M059J (cell line): ENCODE data around the gene EIF2B2. TPM values are rescaled to one million over a fixed set of nuclear protein-coding genes. Genes with fewer than 3 reads are reported as not detected.

Experiments
- DNase-seq: peaks from one replicate; pipeline ENCODE4 v3.0.0-alpha.2; 2012; ENCODE audit warnings: low read depth
- total RNA-seq: library from RNA; depleted of rRNA; stranded (reverse); fragments of >200 nt; shearing (Covaris generic); gene quantifications from 2 replicates; pipeline ENCODE4 v1.2.3, GENCODE V29; 2014; rRNA removed

EIF2B2 gene
- 66.1 and 67.4 TPM in 2 replicates for total RNA-seq

- peak; percentile 96 for DNase-seq
Observed at GRCh38 chr14:75002392-75003249, at the start of gene EIF2B2. EIF2B2 (plus strand) TSS chr14:75002921; CDS start chr14:75002991, 70 bp downstream.

- DNase-seq = no peak
Observed at GRCh38 chr14:74953686-74954085, 49.0 kb upstream of the EIF2B2 start.

- no peak for DNase-seq
Observed at GRCh38 chr14:74954232-74954946, 48.3 kb upstream of the EIF2B2 start.

GRCh38 chr14:74954947-74955228, 47.8 kb upstream of the EIF2B2 start:
- no peak for DNase-seq

- DNase-seq = peak; percentile 63
Observed at GRCh38 chr14:74955229-74956026, 47.3 kb upstream of the EIF2B2 start, which contains the start of gene PGF. PGF (minus strand) TSS chr14:74955597; CDS start chr14:74955242, 355 bp downstream.

GRCh38 chr14:74956027-74956279, 46.8 kb upstream of the EIF2B2 start:
- DNase-seq = no peak

GRCh38 chr14:74956280-74957072, 46.2 kb upstream of the EIF2B2 start:
- DNase-seq = no peak

GRCh38 chr14:74959596-74960180, 43.0 kb upstream of the EIF2B2 start:
- peak; percentile 31 for DNase-seq

- DNase-seq = peak; percentile 35
Observed at GRCh38 chr14:74960736-74961135, 42.0 kb upstream of the EIF2B2 start.

GRCh38 chr14:74961238-74961911, 41.3 kb upstream of the EIF2B2 start:
- DNase-seq = no peak

GRCh38 chr14:74962046-74962445, 40.7 kb upstream of the EIF2B2 start:
- no peak for DNase-seq

- DNase-seq = no peak
Observed at GRCh38 chr14:74962493-74962892, 40.2 kb upstream of the EIF2B2 start.

GRCh38 chr14:74963178-74963704, 39.5 kb upstream of the EIF2B2 start:
- no peak for DNase-seq

- DNase-seq = peak; percentile 87
Observed at GRCh38 chr14:74963705-74964271, 38.9 kb upstream of the EIF2B2 start.

GRCh38 chr14:74964787-74965485, 37.8 kb upstream of the EIF2B2 start:
- peak; percentile 66 for DNase-seq

- peak; percentile 70 for DNase-seq
Observed at GRCh38 chr14:74965486-74966153, 37.1 kb upstream of the EIF2B2 start.

GRCh38 chr14:74968811-74969210, 33.9 kb upstream of the EIF2B2 start:
- DNase-seq = no peak

GRCh38 chr14:74973003-74973653, 29.6 kb upstream of the EIF2B2 start:
- DNase-seq = peak; percentile 56
